Bronchial epithelial cell (primary cell): ENCODE data around the gene EEPD1. TPM values are rescaled to one million over a fixed set of nuclear protein-coding genes. Genes with fewer than 3 reads are reported as not detected.

Experiments used
- DNase-seq: peaks from one replicate; pipeline ENCODE4 v3.0.0-alpha.2; 2010; ENCODE audit warnings: low read depth
- FAIRE-seq: peaks from 2 replicates; lab custom pipeline; 2011; peaks lifted over from hg19 to GRCh38; lab: Jason Lieb, UNC
- H3K27me3 ChIP-seq: 2 replicates; pipeline ENCODE4 v1.5.1; 2011; ENCODE audit warnings: low read length; ENCODE audit not compliant: control insufficient read depth, insufficient read depth
- H3K36me3 ChIP-seq: 2 replicates; pipeline ENCODE4 v1.5.1; 2011; ENCODE audit warnings: low read length; ENCODE audit not compliant: control insufficient read depth, insufficient read depth
- H3K4me3 ChIP-seq: 2 replicates; pipeline ENCODE4 v1.5.1; 2011; ENCODE audit warnings: mild to moderate bottlenecking, low read depth, low read length, control low read depth
- CTCF ChIP-seq: IDR thresholded peaks from 2 replicates; pipeline ENCODE4 v1.5.1; 2011; ENCODE audit warnings: mild to moderate bottlenecking, moderate library complexity, low read length, control low read depth, inconsistent platforms; ENCODE audit not compliant: insufficient read depth, severe bottlenecking
- total RNA-seq: library from RNA; depleted of rRNA; stranded (reverse); fragments of >200 nt; gene quantifications from 2 replicates; pipeline ENCODE4 v1.2.1, GENCODE V29; 2014

Gene EEPD1
- total RNA-seq, 1 donor from 2014 or later, result 2.9 TPM

GRCh38 chr7:36165802-36166201 lies 12.7 kb downstream of the EEPD1 start:
- DNase-seq, result no peak
- no peak overlapping the region for H3K4me3 ChIP-seq
- no peaks in the 10 kb centered on the region for H3K36me3 ChIP-seq
- no peak for TF ChIP-seq CTCF
- no peak for FAIRE-seq
- H3K27me3 ChIP-seq, result no peaks in the 10 kb centered on the region

- TF ChIP-seq CTCF, result no peak
- Histone ChIP-seq H3K36me3 (no peaks in the 10 kb centered on the region), H3K4me3 (no peak overlapping the region), H3K27me3 (no peaks in the 10 kb centered on the region)
- no peak for FAIRE-seq
- DNase-seq, result no peak
Measured at GRCh38 chr7:36167403-36168050, 14.5 kb downstream of the EEPD1 start.

- no peak for TF ChIP-seq CTCF
- peak; percentile 33 for DNase-seq
- no peaks in the 10 kb centered on the region for H3K27me3 ChIP-seq
- no peak overlapping the region for H3K4me3 ChIP-seq
- no peaks in the 10 kb centered on the region for H3K36me3 ChIP-seq
- no peak for FAIRE-seq
Measured at GRCh38 chr7:36171503-36171902, 18.4 kb downstream of the EEPD1 start.

- FAIRE-seq, result no peak
- Histone ChIP-seq H3K27me3 (no peaks in the 10 kb centered on the region), H3K36me3 (no peaks in the 10 kb centered on the region), H3K4me3 (no peak overlapping the region)
- TF ChIP-seq CTCF, result no peak
- DNase-seq, result no peak
Measured at GRCh38 chr7:36175886-36176285, 22.8 kb downstream of the EEPD1 start.

- FAIRE-seq, result no peak
- Histone ChIP-seq H3K4me3 (no peak overlapping the region), H3K27me3 (no peaks in the 10 kb centered on the region), H3K36me3 (no peaks in the 10 kb centered on the region)
- no peak for TF ChIP-seq CTCF
- DNase-seq, result no peak
Measured at GRCh38 chr7:36176697-36177096, 23.6 kb downstream of the EEPD1 start.

GRCh38 chr7:36180121-36180520 lies 27.1 kb downstream of the EEPD1 start:
- TF ChIP-seq CTCF, result no peak
- no peak overlapping the region for H3K4me3 ChIP-seq
- H3K36me3 ChIP-seq, result no peaks in the 10 kb centered on the region
- FAIRE-seq (no peak), DNase-seq (no peak)
- no peaks in the 10 kb centered on the region for H3K27me3 ChIP-seq
